GM15510 (cell line): ENCODE results near the gene MRPL48.

ENCODE experiments used
- POLR2A ChIP-seq: IDR thresholded peaks from 3 replicates; pipeline ENCODE4 v1.6.1; 2011; ENCODE audit warnings: borderline replicate concordance; ENCODE audit not compliant: insufficient read length; ENCODE audit errors: extremely low read depth

Gene MRPL48

GRCh38 chr11:73761403-73761945 lies 26.2 kb upstream of the MRPL48 start:
- TF ChIP-seq POLR2A: no peak

- no peak for TF ChIP-seq POLR2A
Measured at GRCh38 chr11:73762732-73763131, 24.9 kb upstream of the MRPL48 start.

- TF ChIP-seq POLR2A: no peak
Measured at GRCh38 chr11:73766763-73767162, 20.9 kb upstream of the MRPL48 start.

- TF ChIP-seq POLR2A: peak; percentile 79
Measured at GRCh38 chr11:73779084-73779902, 8.4 kb upstream of the MRPL48 start.

GRCh38 chr11:73781303-73781702 lies 6.4 kb upstream of the MRPL48 start:
- no peak for TF ChIP-seq POLR2A

GRCh38 chr11:73783483-73784020 lies 4.1 kb upstream of the MRPL48 start:
- TF ChIP-seq POLR2A: no peak

GRCh38 chr11:73784080-73784634 lies 3.5 kb upstream of the MRPL48 start:
- no peak for TF ChIP-seq POLR2A

GRCh38 chr11:73784734-73785133 lies 2.9 kb upstream of the MRPL48 start:
- TF ChIP-seq POLR2A: no peak

GRCh38 chr11:73787051-73787642 lies 527 bp upstream of the MRPL48 start:
- no peak for TF ChIP-seq POLR2A

- no peak for TF ChIP-seq POLR2A
Measured at GRCh38 chr11:73789279-73789670, 1.6 kb downstream of the MRPL48 start.

GRCh38 chr11:73792584-73792983 lies 4.9 kb downstream of the MRPL48 start:
- TF ChIP-seq POLR2A: no peak

GRCh38 chr11:73795925-73796632 lies 8.4 kb downstream of the MRPL48 start:
- TF ChIP-seq POLR2A: no peak

GRCh38 chr11:73797457-73797856 lies 9.8 kb downstream of the MRPL48 start:
- TF ChIP-seq POLR2A: no peak

GRCh38 chr11:73800276-73800806 lies 12.7 kb downstream of the MRPL48 start:
- no peak for TF ChIP-seq POLR2A

- no peak for TF ChIP-seq POLR2A
Measured at GRCh38 chr11:73801136-73801535, 13.5 kb downstream of the MRPL48 start.

GRCh38 chr11:73804712-73805111 lies 17.0 kb downstream of the MRPL48 start:
- no peak for TF ChIP-seq POLR2A

GRCh38 chr11:73808052-73808451 lies 20.4 kb downstream of the MRPL48 start:
- TF ChIP-seq POLR2A: no peak
